A673 (cell line): ENCODE measurements around the gene SERPINC1.

Experiments
- EZH2 ChIP-seq: fragments of 200-600 bp; sonication (generic); IDR thresholded peaks from 2 replicates; pipeline ENCODE4 v1.6.1; 2017; ENCODE audit warnings: borderline replicate concordance, low read depth, mild to moderate bottlenecking, mixed read lengths, antibody characterized with exemption, low read length; ENCODE audit not compliant: poor library complexity, severe bottlenecking
- TF ChIP-seq, protein P1 (sequence below): fragments of 300-800, 200-600 bp; sonication (generic); conservative IDR thresholded peaks from 2 replicates; pipeline ENCODE4 v1.5.1; 2017; ENCODE audit warnings: low read depth, mild to moderate bottlenecking, antibody characterized with exemption, low read length, moderate library complexity, mixed read lengths

DNA sequence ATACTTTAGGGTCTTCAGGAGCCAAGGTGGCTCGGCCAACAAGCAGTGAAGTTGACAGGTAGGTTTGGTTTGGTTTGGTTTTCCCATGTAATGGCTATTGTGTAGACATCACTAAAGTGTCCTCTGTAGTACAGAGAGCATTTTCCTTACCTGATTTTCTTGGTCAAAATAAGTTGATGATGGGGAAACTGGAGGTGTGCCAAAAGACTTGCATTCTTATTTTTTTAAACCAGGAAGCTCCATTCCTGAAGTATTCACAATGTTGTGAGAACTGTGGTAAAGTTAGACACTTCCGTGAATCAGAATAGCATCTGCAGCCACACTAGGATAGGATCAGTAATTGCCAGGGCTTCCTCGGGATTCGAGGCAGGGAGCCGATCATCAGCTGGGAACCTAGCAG is 46.0 kb downstream of the SERPINC1 start:
- TF ChIP-seq, protein P1, sequence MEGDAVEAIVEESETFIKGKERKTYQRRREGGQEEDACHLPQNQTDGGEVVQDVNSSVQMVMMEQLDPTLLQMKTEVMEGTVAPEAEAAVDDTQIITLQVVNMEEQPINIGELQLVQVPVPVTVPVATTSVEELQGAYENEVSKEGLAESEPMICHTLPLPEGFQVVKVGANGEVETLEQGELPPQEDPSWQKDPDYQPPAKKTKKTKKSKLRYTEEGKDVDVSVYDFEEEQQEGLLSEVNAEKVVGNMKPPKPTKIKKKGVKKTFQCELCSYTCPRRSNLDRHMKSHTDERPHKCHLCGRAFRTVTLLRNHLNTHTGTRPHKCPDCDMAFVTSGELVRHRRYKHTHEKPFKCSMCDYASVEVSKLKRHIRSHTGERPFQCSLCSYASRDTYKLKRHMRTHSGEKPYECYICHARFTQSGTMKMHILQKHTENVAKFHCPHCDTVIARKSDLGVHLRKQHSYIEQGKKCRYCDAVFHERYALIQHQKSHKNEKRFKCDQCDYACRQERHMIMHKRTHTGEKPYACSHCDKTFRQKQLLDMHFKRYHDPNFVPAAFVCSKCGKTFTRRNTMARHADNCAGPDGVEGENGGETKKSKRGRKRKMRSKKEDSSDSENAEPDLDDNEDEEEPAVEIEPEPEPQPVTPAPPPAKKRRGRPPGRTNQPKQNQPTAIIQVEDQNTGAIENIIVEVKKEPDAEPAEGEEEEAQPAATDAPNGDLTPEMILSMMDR, result no peak
- no peak for TF ChIP-seq EZH2
